ENCODE results near the gene SLC35E4.
"Not testable (repeated sequence)": the region's sequence is repeated elsewhere in the genome, so short reads cannot be mapped to it uniquely, and the experiment has no call there.

SLC35E4 gene, protein sequence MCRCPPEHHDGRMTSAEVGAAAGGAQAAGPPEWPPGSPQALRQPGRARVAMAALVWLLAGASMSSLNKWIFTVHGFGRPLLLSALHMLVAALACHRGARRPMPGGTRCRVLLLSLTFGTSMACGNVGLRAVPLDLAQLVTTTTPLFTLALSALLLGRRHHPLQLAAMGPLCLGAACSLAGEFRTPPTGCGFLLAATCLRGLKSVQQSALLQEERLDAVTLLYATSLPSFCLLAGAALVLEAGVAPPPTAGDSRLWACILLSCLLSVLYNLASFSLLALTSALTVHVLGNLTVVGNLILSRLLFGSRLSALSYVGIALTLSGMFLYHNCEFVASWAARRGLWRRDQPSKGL

GRCh38 chr22:30635273-30636225 lies at the start of gene SLC35E4:
TSS of gene SLC35E4 (plus strand) at chr22:30635781. CDS start at chr22:30636451, 670 bp downstream.
- peak; percentile 95 for DNase-seq (ENCODE audit: low spot score)

- DNase-seq (ENCODE audit: low spot score): no peak
Measured at GRCh38 chr22:30586414-30586813, 49.2 kb upstream of the SLC35E4 start.

DNA sequence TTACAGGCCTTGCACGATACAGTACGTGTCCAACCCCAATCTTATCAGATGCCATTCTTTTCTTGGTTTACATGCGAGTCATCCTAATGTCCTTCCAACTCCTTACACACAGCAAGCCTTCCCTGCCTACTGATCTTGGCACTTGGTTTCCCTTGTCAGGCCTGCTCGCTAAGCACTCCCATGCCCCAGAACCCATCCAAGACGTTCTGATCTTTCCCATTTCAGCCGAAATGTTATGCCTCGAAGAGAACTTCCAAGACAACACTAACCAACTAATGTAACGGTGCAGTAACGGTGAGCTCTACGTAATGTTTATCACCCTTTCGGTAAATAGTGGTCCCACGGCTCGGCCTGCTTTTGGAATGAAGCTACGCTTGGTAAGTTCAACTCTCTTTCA lies 44.4 kb upstream of the SLC35E4 start:
- DNase-seq (ENCODE audit: low spot score): no peak

- peak; percentile 95 for DNase-seq (ENCODE audit: low spot score)
Measured at GRCh38 chr22:30591588-30592359, 43.8 kb upstream of the SLC35E4 start, which contains the start of gene PES1. TSS of gene PES1 (minus strand) at chr22:30591910. CDS start at chr22:30591833, 77 bp downstream.

GRCh38 chr22:30592360-30592713 lies 43.2 kb upstream of the SLC35E4 start:
- DNase-seq (ENCODE audit: low spot score): not testable (repeated sequence)

DNA sequence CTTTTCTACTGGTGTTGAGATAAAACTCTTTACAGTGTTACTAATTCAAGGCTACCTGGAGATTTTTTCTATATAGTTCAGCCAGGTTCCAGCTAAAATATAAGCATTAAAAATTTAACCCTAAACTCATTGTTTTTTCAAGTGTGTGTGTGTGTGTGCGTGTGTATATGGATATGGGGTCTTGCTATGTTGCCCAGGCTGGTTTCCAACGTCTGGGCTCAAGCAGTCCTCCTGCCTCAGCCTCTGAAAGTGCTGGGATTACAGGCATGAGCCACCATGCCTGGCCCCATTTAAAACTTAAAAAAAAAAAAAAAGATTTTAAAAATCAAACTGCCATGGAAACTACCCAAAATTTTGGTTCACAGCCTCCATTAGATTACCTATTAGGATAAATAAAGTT lies 39.4 kb upstream of the SLC35E4 start:
- no peak for DNase-seq (ENCODE audit: low spot score)

GRCh38 chr22:30596886-30597285 lies 38.7 kb upstream of the SLC35E4 start:
- no peak for DNase-seq (ENCODE audit: low spot score)

DNA sequence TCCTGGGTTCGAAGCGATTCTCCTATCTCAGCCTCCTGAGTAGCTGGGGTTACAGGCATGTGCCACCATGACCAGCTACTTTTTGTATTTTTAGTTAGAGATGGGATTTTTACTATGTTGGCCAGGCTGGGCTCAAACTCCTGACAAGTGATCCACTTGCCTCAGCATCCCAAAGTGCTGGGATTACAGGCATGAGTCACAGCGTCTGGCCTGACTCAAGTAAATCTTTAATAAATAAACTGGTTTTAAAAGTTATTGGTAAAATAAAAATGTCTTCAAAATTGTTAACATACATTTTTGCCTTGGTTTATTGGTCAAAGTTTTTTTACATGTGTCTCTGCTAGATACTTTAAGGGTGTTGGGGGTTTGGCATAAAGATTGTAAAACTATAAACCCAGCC lies 36.6 kb upstream of the SLC35E4 start:
- no peak for DNase-seq (ENCODE audit: low spot score)

GRCh38 chr22:30600921-30601320 lies 34.7 kb upstream of the SLC35E4 start:
- DNase-seq (ENCODE audit: low spot score): no peak

- no peak for DNase-seq (ENCODE audit: low spot score)
Measured at GRCh38 chr22:30601464-30601863, 34.1 kb upstream of the SLC35E4 start.

GRCh38 chr22:30602049-30602448 lies 33.5 kb upstream of the SLC35E4 start:
- DNase-seq (ENCODE audit: low spot score): no peak

DNA sequence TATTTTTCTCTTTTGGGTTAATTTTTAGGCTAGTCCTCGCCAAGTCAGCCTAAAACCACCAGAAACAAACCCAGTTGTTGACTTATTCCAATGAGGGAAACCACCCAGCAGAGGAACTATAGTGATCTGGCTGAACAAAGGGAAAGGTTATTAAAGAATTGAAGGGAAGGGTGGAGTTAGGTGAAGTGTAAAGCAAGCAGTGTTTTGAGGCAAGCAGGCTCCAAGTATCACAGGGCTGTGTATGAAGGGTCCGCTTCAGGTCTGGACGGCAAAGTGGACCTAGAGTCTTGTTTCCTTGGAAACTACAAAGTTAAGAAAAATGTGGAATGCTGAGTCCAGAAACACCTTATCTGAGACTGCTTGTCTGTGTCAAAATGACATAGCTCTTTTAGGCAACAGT lies 31.8 kb upstream of the SLC35E4 start:
- no peak for DNase-seq (ENCODE audit: low spot score)

DNA sequence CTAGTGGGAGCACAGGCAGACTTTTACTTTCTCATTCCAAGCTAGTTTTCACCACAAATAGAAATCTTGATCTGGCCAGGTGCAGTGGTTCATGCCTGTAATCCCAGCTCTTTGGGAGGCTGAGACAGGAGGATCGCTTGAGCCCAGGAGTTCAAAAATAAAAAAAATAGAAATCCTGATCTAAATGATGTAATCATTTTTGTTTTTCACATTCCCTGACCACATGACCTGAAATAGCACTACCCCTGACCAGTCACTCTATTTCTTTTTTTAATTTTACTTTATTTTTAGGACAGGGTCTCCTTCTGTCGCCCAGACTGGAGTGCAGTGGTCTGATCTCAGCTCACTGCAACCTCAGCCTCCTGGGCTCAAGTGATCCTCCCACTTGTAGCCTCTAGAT lies 30.9 kb upstream of the SLC35E4 start:
- DNase-seq (ENCODE audit: low spot score): no peak

DNA sequence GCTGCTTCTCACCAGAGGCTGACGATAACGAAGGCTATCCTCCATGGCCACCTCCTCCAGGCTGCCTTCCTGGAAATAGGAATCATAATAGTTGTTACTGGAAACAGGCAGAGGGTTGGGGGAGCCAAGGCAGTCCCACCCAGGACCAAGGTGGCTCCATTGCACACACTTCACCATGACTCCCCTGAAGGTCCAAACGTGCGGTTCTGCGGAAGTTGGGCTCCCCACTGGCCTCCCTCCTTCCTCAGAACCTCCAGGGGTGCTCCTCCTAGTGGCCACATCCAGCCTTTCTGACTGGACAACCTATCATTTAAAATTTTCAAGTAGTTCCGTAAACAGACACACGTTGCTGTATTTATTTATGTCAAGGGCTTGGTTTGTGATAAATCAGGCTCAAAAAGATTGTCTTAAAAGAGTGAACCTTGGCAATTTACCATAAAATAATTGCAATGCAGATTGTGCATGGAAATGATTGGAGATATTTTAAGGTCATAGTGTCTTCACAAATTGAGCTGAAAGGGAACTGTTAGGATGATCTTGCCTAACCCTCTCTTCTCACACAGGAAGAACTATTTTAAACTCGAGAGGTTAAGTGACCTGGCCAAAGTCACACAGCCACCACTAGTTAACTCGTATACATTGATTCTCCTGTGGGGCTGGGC lies 30.0 kb upstream of the SLC35E4 start:
- no peak for DNase-seq (ENCODE audit: low spot score)

DNA sequence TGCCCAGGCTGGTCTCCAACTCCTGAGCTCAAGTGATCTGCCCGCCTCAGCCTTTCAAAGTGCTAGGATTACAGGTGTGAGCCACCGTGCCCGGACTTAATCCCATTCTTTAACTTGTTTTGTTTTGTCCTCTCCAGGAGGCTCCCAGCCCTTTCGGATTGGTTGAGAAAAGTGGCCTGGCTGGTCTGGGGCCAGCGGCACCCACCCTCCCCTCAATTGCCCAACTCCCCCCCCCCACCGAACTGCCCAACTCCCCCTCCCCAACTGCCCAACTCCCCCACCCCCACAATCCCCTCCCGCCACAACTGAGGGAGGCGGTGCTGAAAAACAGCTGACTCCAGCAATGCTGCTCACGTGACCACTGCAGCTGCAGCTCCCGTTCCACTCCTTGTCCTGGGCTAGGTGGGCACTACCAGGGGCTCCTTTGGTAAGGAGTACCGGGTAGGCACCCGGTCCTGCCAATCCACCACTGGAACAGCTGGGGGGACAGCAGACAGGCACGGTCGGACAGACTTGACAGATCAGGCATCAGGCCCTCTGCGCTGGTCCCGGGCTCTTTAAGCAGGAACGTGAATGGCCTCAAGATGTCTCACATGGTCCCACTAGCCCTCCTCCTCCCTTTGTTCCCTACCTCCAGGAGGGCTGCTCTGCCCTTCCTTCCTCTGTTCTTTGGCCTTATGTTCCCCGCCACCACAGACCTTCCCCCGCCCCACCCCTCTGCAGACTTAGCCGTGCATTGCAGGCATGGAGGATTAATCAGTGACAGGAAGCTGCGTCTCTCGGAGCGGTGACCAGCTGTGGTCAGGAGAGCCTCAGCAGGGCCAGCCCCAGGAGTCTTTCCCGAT lies 28.9 kb upstream of the SLC35E4 start, which contains the start of gene TCN2:
Gene TCN2 (plus strand): TSS at position 720 of the 845 bp plus-strand sequence. CDS start 158 bp downstream, outside the sequence.
- peak; percentile 86 for DNase-seq (ENCODE audit: low spot score)

- no peak for DNase-seq (ENCODE audit: low spot score)
Measured at GRCh38 chr22:30607300-30607930, 28.2 kb upstream of the SLC35E4 start.

DNA sequence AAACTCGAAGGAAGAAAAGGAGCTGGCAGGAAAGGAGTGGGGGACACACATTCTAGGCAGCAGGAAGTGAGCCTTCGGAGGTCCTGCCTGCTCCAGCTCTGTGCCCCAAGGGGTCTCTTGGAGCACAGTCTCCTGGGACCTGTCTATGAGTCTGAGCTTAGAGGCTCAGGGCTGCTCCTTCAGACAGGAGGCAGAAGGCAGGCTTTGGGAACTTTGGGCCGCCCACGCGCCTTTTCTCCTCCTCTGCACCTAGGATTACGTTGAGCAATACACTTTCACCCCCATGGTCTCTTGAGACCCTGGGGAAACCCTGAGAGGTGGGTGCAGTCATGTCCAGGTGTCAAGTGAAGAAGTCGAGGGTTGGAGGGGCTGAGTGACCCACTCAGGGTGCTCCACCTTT lies 27.6 kb upstream of the SLC35E4 start:
- DNase-seq (ENCODE audit: low spot score): no peak

DNA sequence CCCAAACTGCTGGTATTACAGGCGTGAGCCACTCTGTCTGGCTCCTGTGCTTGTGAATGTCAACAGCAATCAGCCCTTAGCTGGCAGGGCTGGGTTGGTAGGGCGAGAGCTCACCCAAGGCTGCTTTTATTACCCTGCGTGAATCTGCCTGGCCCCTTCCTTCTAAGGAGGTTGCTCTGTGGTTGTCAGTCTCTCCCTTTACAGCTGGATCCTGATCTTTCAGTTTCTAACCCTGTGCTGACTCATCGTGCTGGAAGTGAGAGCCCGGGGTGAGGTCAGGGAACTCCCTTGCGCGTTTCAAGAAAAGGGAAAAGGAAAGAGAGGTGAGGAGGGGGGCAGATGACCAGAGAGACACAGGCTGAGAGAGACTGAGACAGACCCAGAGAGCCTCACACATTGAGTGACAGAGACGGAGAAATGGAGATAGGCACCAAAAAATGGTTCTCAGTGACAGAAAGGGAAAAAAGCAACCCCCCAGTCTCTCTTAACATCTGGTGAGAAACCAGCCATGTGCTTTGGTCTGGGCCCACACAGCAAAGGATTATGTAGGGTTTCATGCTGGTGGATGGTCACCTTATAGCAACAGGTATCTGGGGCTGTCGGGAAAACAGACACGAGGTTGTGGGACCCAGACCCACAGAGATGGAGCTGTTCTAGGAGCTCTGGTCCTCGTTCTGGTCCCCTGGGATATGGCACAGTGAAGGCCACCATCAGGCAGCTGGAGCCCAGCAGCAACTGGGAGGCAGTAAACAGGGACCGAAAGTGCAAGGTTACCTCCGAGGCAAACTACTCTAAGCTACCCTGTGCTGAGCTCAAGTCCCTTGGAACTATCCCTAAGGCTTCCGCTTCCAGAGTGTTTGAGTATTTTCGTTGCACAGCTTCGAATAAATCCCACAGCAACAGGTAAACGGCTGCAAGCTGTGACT lies 26.1 kb upstream of the SLC35E4 start:
- no peak for DNase-seq (ENCODE audit: low spot score)

- no peak for DNase-seq (ENCODE audit: low spot score)
Measured at GRCh38 chr22:30610299-30610698, 25.3 kb upstream of the SLC35E4 start.
